HG02852 (cell line): ENCODE results near the gene SECTM1.
"Not testable (repeated sequence)": the region's sequence is repeated elsewhere in the genome, so short reads cannot be mapped to it uniquely, and the experiment has no call there.

Source experiments
- ATAC-seq: cut with Tn5 transposase; IDR thresholded peaks from one replicate; pipeline ENCODE4 v1.9.1; 2021; ENCODE audit warnings: mild to moderate bottlenecking, moderate library complexity; ENCODE audit not compliant: unreplicated experiment

Gene SECTM1

DNA sequence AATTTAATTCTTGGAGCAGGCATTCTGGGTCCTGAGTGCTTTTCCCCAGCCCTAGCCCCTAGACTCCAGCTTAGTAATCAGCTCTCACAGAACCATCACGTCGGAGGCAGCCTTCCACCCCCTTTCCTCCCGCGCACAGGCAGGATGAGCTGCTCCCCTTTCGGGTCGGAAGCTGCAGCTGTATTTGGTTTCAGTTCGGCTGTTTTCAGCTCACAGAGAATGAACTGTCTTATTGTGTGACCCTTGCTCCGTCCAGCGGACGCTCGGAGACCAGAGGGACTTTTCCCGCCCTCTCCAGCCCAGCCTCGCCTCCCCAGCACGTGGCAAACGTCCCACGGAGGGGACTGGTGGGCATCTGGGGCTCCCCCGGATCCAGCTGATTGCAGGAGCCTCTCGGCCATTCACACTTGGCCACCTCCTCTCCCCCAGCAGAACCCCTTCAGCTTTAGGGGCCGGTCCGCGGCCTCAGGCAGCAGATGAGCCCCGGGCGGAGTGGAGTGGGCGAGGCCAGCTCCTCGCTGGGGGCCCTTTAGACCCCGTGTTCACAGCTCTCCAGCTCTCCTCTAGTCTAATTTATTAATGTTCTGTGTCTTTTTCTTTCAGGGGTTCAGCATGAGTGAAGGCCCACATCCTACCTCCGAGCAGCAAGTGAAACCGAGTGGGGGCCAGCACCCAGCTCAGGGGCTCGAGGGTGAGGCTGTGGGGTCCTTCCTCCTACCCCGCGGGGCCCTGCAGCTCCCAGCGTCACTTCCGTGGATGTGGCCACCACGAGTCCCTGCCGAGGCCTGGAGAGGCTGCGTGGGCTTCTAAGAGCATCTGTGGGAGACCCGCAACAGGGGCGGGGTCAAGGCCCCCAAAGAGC lies 37.1 kb upstream of the SECTM1 start:
- no peak for ATAC-seq

DNA sequence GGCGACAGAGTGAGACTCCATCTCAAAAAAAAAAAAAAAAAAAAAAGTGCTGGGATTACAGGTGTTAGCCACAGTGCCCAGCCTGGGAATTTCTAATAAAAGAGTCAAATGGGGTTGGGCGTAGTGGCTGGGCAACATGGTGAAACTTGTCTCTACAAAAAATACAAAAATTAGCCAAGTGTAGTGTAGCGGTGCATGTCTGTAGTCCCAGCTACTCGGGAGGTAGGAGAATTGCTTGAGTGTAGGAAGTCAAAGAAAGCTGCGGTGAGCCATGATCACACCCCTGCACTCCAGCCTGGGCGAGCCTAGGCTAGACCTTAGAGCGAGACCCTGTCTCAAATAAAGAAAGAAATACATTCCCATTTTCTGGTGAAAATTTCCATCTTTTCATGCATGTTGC lies 35.6 kb upstream of the SECTM1 start:
- no peak for ATAC-seq

DNA sequence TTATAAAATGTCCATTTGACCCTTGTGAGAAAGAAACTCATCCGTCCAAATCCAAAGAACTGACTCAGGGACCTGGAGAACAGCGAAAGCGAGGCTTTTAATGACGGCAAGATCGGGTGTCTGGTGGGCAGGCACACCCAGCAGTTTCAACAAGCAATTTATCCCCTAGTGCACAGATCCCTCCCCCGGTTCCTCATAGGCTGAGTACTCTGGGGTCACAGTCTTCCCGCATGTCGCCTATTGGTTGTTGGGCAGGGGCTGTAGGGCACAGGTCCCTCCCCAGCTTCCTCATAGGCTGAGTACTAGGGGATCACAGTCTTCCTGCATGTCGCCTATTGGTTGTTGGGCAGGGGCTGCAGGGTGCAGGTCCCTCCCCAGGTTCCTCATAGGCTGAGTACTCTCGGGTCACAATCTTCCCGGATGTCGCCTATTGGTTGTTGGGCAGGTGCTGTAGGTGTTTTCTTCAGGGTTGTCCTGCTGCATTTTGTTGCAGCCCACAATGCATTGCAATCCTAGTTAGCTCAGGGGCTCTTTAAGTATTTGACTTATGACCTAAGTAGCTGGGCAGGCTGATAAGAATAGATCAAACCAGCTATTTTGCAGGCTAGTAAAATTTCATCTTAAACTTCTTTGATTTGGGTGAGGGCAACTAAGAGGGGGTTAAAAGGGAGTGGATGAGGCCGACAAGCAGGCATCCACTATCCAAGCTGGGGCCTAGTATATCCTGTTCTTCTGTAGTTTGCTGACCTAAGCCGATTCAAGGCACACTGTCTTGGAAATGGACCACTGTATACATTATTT lies 34.4 kb upstream of the SECTM1 start:
- ATAC-seq = no peak

- no peak for ATAC-seq
These were observed 33.2 kb upstream of the SECTM1 start for GRCh38 chr17:82366749-82367148.

GRCh38 chr17:82365606-82366295 lies 32.2 kb upstream of the SECTM1 start:
- ATAC-seq = no peak

DNA sequence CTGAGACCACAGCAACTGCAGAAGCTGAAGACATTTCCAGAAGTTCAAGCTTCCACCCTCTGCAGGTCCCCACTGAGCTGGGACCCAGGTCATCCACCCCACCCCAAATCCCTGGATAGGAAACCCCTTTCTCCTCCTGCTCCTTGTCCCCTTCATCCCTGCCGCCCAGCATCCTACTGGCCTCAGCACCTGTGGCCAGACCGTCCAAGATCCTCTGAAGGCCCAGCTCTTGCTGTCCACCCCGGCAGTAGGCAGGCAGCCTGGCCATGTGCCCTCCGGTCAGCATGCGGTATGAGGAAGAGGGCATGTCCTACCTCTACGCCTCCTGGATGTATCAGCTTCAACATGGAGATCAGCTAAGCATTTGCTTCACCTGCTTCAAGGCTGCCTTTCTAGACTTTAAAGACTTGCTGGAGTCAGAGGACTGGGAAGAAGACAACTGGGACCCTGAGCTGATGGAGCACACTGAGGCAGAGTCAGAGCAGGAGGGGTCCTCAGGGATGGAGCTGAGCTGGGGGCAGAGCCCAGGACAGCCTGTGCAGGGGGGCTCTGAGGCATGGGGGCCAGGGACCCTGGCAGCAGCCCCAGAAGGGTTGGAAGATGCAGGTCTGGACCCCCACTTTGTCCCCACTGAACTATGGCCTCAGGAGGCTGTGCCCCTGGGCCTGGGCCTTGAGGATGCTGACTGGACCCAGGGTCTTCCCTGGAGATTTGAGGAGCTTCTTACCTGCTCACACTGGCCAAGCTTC lies 28.5 kb upstream of the SECTM1 start:
- ATAC-seq = no peak

GRCh38 chr17:82359451-82360074 lies 26.0 kb upstream of the SECTM1 start:
- not testable (repeated sequence) for ATAC-seq

GRCh38 chr17:82358465-82359350 lies 25.1 kb upstream of the SECTM1 start, which contains the start of gene TEX19:
TSS of gene TEX19 (plus strand) at chr17:82359247. CDS start at chr17:82362151, 2,904 bp downstream.
- no peak for ATAC-seq

DNA sequence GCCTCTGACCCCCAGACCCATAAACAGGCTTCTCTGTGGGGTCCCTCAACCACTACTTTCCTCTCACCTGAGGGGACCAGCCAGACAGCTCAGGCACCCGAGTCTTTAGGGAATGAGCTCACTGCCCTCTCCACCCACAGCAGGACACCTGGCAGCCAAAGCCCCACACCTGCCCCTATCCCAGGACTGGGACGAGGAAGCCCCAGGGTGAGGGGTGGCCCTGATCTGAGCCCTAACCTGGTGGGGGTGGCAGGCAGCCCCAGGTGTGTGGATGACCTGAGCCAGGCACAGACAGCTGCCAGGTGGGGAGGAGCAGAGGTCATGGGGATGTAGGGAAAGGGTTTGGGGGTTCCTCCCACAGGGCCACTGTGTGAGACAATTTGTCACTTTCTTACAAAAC lies 23.8 kb upstream of the SECTM1 start:
- no peak for ATAC-seq

DNA sequence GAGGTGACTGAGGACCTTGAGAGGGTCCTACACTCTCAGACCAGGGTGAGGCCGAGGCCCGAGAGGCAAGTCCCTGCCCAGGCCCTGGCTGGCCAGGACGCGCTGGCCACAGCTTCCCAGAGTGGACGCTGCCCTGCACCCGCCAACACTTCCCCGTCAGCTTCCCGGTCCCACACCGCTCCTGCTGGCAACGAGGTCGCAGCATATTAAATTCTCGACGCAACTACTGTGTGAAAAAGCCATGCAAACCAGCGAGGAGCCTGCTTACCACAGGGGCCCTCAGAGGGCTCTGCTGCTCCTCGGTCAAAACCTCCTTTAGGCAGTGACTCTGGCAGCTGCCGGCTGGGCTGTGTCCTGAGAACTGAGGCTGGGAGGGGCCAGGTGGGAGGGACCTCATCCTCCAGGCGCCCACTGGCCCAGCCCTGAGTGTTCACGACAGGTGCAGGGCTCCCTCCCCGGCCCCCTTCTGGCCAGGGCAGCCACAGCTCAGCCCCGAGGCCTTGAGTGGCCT lies 23.3 kb upstream of the SECTM1 start:
- ATAC-seq = no peak

DNA sequence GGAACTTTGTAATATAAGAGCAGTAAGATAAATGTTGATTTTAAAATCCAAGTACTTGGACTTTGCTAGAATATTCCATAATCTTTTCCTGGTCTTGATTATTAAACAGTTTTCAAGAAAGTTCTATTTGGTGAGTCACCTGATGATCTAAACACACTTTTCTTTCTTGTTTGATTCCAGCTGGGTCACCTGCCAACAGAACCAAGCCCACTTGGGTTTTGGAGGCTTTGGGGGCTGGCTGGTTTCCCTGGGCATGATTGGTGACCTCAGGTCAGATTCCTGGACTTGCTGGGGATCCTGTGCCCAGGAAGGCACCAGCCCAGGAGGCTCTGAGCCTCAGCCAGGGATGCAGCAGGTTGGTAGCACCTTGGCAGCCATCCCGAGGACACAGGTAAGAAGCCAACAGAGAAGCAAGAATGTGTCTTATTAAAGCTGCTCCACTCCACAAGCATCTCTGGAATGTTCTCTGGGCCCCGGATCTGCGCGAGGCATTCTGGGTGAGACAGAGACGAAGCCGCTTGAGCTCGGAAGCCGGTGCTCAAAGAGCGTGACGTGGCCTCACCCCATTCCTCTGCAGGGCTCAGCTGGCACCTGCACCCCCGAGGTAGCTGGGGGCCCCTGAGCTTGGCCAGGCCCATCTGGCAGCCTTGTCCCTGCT lies 22.3 kb upstream of the SECTM1 start:
- ATAC-seq = no peak

DNA sequence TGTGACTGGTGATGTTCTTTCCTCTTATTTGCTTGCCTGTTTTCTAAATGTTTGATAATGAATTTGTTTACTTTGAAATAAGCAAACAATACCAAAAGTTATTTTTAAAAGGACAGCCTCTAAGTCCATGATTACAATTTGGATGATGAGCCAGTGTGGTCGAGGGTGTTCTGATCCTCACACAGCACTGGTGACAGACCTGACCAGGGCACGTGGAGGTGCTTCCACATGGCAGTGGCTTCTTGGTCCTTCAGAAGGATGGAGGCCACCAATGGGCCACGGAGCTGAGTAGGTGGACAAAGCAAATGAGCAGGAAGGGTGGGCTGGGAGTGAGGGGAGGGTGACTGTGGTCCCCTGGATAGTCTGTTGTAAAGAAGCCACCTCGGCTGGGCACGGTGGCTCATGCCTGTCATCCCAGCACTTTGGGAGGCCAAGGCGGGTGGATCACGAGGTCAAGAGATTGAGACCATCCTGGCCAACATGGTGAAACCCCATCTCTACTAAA lies 21.3 kb upstream of the SECTM1 start:
- ATAC-seq = no peak

DNA sequence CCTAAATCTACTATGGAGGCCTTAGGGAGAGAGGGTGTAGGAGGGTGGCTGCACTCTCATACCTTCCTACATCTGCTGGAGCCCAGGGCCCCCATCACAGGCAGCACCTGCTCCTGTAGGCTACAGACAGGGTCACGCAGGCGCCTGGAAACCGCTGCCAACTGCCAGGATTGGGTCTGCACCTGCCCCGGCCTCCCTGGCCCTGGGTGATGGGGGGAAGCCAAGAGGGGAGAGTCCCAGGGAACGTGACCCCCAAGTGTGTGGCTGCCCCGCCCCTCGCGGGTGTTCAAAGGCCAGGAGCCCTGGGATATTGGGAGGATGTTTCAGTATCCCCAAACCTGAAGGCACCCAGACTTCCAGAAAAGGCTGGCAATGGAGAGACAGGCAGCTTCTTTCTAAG lies 19.9 kb upstream of the SECTM1 start:
- ATAC-seq = no peak

- no peak for ATAC-seq
These were observed 18.3 kb upstream of the SECTM1 start for GRCh38 chr17:82351713-82352488.

- ATAC-seq = no peak
These were observed 17.7 kb upstream of the SECTM1 start for GRCh38 chr17:82351254-82351712.

- no peak for ATAC-seq
These were observed 16.8 kb upstream of the SECTM1 start for GRCh38 chr17:82350182-82351030.
